ENCODE results near the gene AAGAB.

GRCh38 chr15:67156834-67157233 lies 97.6 kb downstream of the AAGAB start:
- TF ChIP-seq CTCF (IDR thresholded peaks at IDR 0.05), result no peak
- TF ChIP-seq POLR2A (IDR thresholded peaks at IDR 0.05), result no peak
